HG03558 (cell line): ENCODE results near the gene THBS2.
"Not testable (repeated sequence)": the region's sequence is repeated elsewhere in the genome, so short reads cannot be mapped to it uniquely, and the experiment has no call there.

Source experiments
- ATAC-seq: cut with Tn5 transposase; IDR thresholded peaks from one replicate; pipeline ENCODE4 v1.9.1; 2021; ENCODE audit warnings: moderate number of reproducible peaks; ENCODE audit not compliant: unreplicated experiment; ENCODE audit errors: extremely low read depth

THBS2 gene

GRCh38 chr6:169253337-169254238 lies at the start of gene THBS2:
Gene THBS2, minus strand, starts transcription at chr6:169253846. Its CDS starts 3,062 bp downstream, at chr6:169250784.
- ATAC-seq = no peak

- no peak for ATAC-seq
Measured at GRCh38 chr6:169302716-169303115, 49.1 kb upstream of the THBS2 start.

- no peak for ATAC-seq
Measured at GRCh38 chr6:169302255-169302654, 48.6 kb upstream of the THBS2 start.

- ATAC-seq = no peak
Measured at GRCh38 chr6:169300916-169301315, 47.3 kb upstream of the THBS2 start.

- not testable (repeated sequence) for ATAC-seq
Measured at GRCh38 chr6:169298626-169299025, 45.0 kb upstream of the THBS2 start.

GRCh38 chr6:169296622-169297021 lies 43.0 kb upstream of the THBS2 start:
- ATAC-seq = no peak

- no peak for ATAC-seq
Measured at GRCh38 chr6:169296170-169296569, 42.5 kb upstream of the THBS2 start.

GRCh38 chr6:169293196-169293595 lies 39.5 kb upstream of the THBS2 start:
- no peak for ATAC-seq

- no peak for ATAC-seq
Measured at GRCh38 chr6:169292338-169293124, 38.9 kb upstream of the THBS2 start.

- no peak for ATAC-seq
Measured at GRCh38 chr6:169291646-169292337, 38.1 kb upstream of the THBS2 start.

GRCh38 chr6:169291148-169291547 lies 37.5 kb upstream of the THBS2 start:
- ATAC-seq = no peak

GRCh38 chr6:169289619-169290339 lies 36.1 kb upstream of the THBS2 start:
- no peak for ATAC-seq

- ATAC-seq = no peak
Measured at GRCh38 chr6:169289257-169289618, 35.6 kb upstream of the THBS2 start.

GRCh38 chr6:169288591-169288990 lies 34.9 kb upstream of the THBS2 start:
- ATAC-seq = no peak

GRCh38 chr6:169287675-169288074 lies 34.0 kb upstream of the THBS2 start:
- no peak for ATAC-seq

GRCh38 chr6:169286961-169287360 lies 33.3 kb upstream of the THBS2 start:
- ATAC-seq = no peak

- no peak for ATAC-seq
Measured at GRCh38 chr6:169285165-169285564, 31.5 kb upstream of the THBS2 start.

- ATAC-seq = no peak
Measured at GRCh38 chr6:169283924-169284323, 30.3 kb upstream of the THBS2 start.

GRCh38 chr6:169282043-169282442 lies 28.4 kb upstream of the THBS2 start:
- ATAC-seq = no peak

- no peak for ATAC-seq
Measured at GRCh38 chr6:169277619-169278018, 24.0 kb upstream of the THBS2 start.
